Thymus (tissue), 11 donors: ENCODE results near the gene ITPKA. TPM values are rescaled to one million over a fixed set of nuclear protein-coding genes. Genes with fewer than 3 reads are reported as not detected.

Experiments
- DNase-seq, 9 donors: peaks; one replicate each; pipeline ENCODE4 v3.0.0-alpha.2; 2013; ENCODE audit warnings: low spot score in 9 of 9, low read depth in 6 of 9, missing footprints in 1 of 9
- H3K27ac ChIP-seq, 2 donors: one replicate each; pipeline ENCODE4 v1.5.1; 2013; ENCODE audit warnings: control low read depth in 1 of 2, low read depth in 1 of 2, low read length in 1 of 2, mild to moderate bottlenecking in 1 of 2, moderate library complexity in 1 of 2
- H3K27me3 ChIP-seq, 2 donors: one replicate each; pipeline ENCODE4 v1.5.1; 2013; ENCODE audit warnings: low read length in 1 of 2; ENCODE audit not compliant: control insufficient read depth in 2 of 2, insufficient read depth in 1 of 2
- H3K36me3 ChIP-seq, 2 donors: one replicate each; pipeline ENCODE4 v1.5.1; 2013; ENCODE audit warnings: low read length in 1 of 2, mild to moderate bottlenecking in 1 of 2, moderate library complexity in 1 of 2; ENCODE audit not compliant: control insufficient read depth in 2 of 2, insufficient read depth in 2 of 2
- H3K4me1 ChIP-seq, 2 donors: one replicate each; pipeline ENCODE4 v1.5.1; 2013; ENCODE audit warnings: low read length in 2 of 2; ENCODE audit not compliant: control insufficient read depth in 2 of 2, insufficient read depth in 2 of 2
- H3K4me3 ChIP-seq, 2 donors: one replicate each; pipeline ENCODE4 v1.5.1; 2013; ENCODE audit warnings: low read length in 2 of 2, control low read depth in 1 of 2, mild to moderate bottlenecking in 1 of 2
- H3K9me3 ChIP-seq, 2 donors: one replicate each; pipeline ENCODE4 v1.5.1; 2013; ENCODE audit warnings: low read length in 1 of 2, mild to moderate bottlenecking in 1 of 2; ENCODE audit not compliant: control insufficient read depth in 2 of 2, insufficient read depth in 1 of 2
- WGBS: extraction: QIAGEN DNeasy Blood & Tissue Kit; methylation state at CpG from one replicate; pipeline ENCODE4 v1.1.7; 2013; 5-methylcytosine and 5-hydroxymethylcytosine counted together
- polyA plus RNA-seq: library from polyadenylated mRNA; stranded (reverse); fragments of 200-250 nt; gene quantifications from one replicate; pipeline ENCODE4 v1.2.3, GENCODE V29; 2013
- total RNA-seq: library from RNA; stranded (reverse); fragments of 120-200 nt; gene quantifications from one replicate; pipeline ENCODE4 v1.2.4, GENCODE V29; 2013
- donor health status: healthy.

ITPKA gene
- total and polyA plus RNA-seq, 2 donors, result 0.24 to 0.66 TPM

- H3K9me3 ChIP-seq, result peaks cover 0 to 16% of the 10 kb centered on the region in 2 donors
- peaks cover 19 to 32% of the 10 kb centered on the region in 2 donors for H3K4me1 ChIP-seq
- peak overlapping the region in 1 of 2 donors; percentile 71 for H3K4me3 ChIP-seq
- H3K27me3 ChIP-seq, result peaks cover 66 to 96% of the 10 kb centered on the region in 2 donors
- H3K27ac ChIP-seq, result no peak overlapping the region
- peak in 1 of 9 donors; percentile 48 for DNase-seq
- H3K36me3 ChIP-seq, result no peaks in the 10 kb centered on the region
- 3% methylated on average over 60 of the region's 60 CpGs for WGBS
These were observed 1.5 kb downstream of the ITPKA start for GRCh38 chr15:41494922-41495735.

- Histone ChIP-seq H3K27me3 (peaks cover 74 to 97% of the 10 kb centered on the region in 2 donors), H3K36me3 (no peaks in the 10 kb centered on the region), H3K4me3 (peak overlapping the region in 1 of 2 donors; percentile 34), H3K27ac (no peak overlapping the region), H3K9me3 (peaks cover 0 to 16% of the 10 kb centered on the region in 2 donors), H3K4me1 (peaks cover 19 to 32% of the 10 kb centered on the region in 2 donors)
- WGBS, result 32% methylated on average over 59 of the region's 59 CpGs
- no peak for DNase-seq
These were observed 2.3 kb downstream of the ITPKA start for GRCh38 chr15:41495736-41496599.

DNA sequence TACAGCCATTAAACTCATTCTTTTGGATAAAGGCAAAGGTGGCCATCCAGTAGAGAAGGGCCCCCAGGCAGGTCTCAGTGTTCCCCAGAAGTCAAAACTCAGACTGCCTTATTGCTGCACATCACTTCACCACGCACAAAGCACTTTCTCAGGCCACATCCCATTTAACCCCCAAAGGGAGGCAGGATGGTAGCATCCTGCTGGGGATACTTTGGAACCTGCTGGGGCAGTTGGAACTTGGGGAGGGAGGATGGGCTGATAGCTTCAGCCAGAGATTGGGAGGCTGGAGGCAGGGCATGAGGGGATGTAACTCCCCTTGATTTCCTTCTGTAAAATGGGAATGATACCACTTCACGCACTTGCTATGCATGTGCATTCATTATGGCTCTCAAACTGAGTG is 5.0 kb downstream of the ITPKA start:
- Histone ChIP-seq H3K4me1 (peaks cover 23 to 49% of the 10 kb centered on the region in 2 donors), H3K27me3 (peaks cover 92 to 98% of the 10 kb centered on the region in 2 donors), H3K9me3 (peaks cover 0 to 22% of the 10 kb centered on the region in 2 donors), H3K36me3 (no peaks in the 10 kb centered on the region), H3K27ac (no peak overlapping the region), H3K4me3 (no peak overlapping the region)
- WGBS, result 97% methylated on average over 2 of the region's 2 CpGs
- no peak for DNase-seq

GRCh38 chr15:41499109-41499851 is 5.6 kb downstream of the ITPKA start:
- 97% methylated on average over 6 of the region's 6 CpGs for WGBS
- peaks cover 0 to 22% of the 10 kb centered on the region in 2 donors for H3K9me3 ChIP-seq
- no peak for DNase-seq
- H3K4me3 ChIP-seq, result no peak overlapping the region
- H3K27me3 ChIP-seq, result peaks cover 91 to 100% of the 10 kb centered on the region in 2 donors
- H3K4me1 ChIP-seq, result peaks cover 23 to 46% of the 10 kb centered on the region in 2 donors
- no peaks in the 10 kb centered on the region for H3K36me3 ChIP-seq
- H3K27ac ChIP-seq, result no peak overlapping the region

GRCh38 chr15:41501191-41501917 is 7.7 kb downstream of the ITPKA start:
- peaks cover 0 to 6% of the 10 kb centered on the region in 2 donors for H3K9me3 ChIP-seq
- H3K4me1 ChIP-seq, result peaks cover 10 to 27% of the 10 kb centered on the region in 2 donors
- H3K4me3 ChIP-seq, result peak overlapping the region in 1 of 2 donors; percentile 36
- DNase-seq, result peak in 1 of 9 donors; percentile 36
- H3K27ac ChIP-seq, result no peak overlapping the region
- H3K36me3 ChIP-seq, result no peaks in the 10 kb centered on the region
- 5% methylated on average over 56 of the region's 56 CpGs for WGBS
- peaks cover 74 to 100% of the 10 kb centered on the region in 2 donors for H3K27me3 ChIP-seq

DNA sequence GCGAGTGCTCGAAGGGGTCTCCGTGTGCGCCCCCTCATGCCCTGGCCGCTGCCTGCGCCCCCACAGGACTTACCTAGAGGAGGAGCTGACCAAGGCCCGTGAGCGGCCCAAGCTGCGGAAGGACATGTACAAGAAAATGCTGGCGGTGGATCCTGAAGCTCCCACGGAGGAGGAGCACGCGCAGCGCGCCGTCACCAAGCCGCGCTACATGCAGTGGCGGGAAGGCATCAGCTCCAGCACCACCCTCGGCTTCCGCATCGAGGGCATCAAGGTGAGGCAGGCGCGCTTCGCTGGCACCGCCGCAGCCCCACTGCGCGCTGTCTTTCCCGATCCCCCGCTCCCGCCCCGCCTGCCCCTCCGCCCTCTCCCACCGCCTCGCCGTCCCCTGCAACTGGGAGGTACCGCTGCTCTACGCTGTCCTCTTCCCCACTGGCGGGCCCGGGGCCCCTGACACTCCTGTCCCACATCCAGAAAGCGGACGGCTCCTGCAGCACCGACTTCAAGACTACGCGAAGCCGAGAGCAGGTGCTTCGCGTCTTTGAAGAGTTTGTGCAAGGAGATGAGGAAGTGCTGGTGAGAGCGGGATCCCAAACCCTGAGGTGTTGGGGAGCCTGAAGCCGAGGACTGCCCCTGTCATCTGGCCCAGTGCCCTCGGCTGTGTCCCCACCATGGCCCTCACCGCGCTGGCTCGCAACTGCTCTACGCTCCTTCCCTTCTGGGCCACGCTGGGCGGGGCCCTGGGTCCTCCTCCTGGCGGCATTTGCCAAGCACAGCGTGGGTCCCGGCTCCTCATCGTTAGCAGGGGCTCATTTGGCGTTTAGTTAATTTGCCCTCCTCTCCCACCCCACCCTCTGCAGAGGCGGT is 8.5 kb downstream of the ITPKA start:
- 3% methylated on average over 64 of the region's 64 CpGs for WGBS
- Histone ChIP-seq H3K27me3 (peaks cover 66 to 96% of the 10 kb centered on the region in 2 donors), H3K4me1 (peaks cover 10 to 27% of the 10 kb centered on the region in 2 donors), H3K4me3 (peak overlapping the region in 1 of 2 donors; percentile 36), H3K27ac (no peak overlapping the region), H3K36me3 (no peaks in the 10 kb centered on the region), H3K9me3 (peaks cover 0 to 6% of the 10 kb centered on the region in 2 donors)
- peak in 2 of 9 donors; percentile 33 to 57 for DNase-seq

DNA sequence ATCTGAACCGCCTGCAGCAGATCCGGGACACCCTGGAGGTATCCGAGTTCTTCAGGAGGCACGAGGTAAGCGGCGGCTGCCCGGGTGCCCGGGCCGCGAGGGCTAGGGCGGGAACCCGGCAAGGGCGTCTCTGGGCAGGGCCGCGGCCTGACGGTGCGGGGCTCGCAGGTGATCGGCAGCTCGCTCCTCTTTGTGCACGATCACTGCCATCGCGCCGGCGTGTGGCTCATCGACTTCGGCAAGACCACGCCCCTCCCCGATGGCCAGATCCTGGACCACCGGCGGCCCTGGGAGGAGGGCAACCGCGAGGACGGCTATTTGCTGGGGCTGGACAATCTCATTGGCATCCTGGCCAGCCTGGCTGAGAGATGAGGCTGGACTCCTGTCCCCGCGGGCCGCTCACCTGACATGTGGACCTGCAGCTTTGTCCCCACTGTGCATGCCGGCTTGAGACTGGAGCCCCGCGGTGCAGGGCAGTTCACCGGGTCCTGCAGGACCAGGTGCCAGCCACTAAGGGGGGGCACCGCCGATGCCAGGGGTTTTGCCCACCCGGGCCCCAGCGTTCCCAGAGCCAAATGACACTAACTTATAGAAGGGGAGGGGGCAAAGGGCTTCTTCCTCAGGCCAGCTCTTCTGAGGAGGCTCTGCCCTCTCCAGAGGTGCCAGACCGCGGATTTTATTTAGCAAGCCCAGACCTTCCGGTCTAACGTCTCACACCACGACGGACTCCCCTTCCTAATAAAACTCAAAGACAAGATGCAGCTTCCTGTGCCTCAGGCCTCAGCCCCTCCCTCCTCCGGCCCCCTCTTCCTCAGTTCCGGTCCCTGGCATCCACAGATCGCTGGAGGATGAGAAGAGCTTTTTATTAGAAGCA is 9.4 kb downstream of the ITPKA start:
- Histone ChIP-seq H3K27me3 (peaks cover 58 to 96% of the 10 kb centered on the region in 2 donors), H3K4me1 (peaks cover 10 to 27% of the 10 kb centered on the region in 2 donors), H3K4me3 (peak overlapping the region in 1 of 2 donors; percentile 36), H3K36me3 (no peaks in the 10 kb centered on the region), H3K27ac (no peak overlapping the region), H3K9me3 (peaks cover 0 to 6% of the 10 kb centered on the region in 2 donors)
- DNase-seq, result no peak
- WGBS, result 5% methylated on average over 54 of the region's 54 CpGs
